NCI-H510A (cell line): Measurements from ENCODE around the gene EIF4A3.
"Not testable (repeated sequence)": the region's sequence is repeated elsewhere in the genome, so short reads cannot be mapped to it uniquely, and the experiment has no call there.

Experiments
- DNase-seq: peaks from one replicate; lab custom pipeline; 2025; lab: John Stamatoyannopoulos, UW

Gene EIF4A3

GRCh38 chr17:80099291-80100034 is 47.5 kb downstream of the EIF4A3 start:
- DNase-seq = no peak

- DNase-seq = no peak
Observed at GRCh38 chr17:80097844-80098691, 48.9 kb downstream of the EIF4A3 start.

- DNase-seq = no peak
Observed at GRCh38 chr17:80097127-80097621, 49.8 kb downstream of the EIF4A3 start.

- no peak for DNase-seq
Observed at GRCh38 chr17:80096561-80097021, 50.3 kb downstream of the EIF4A3 start.

- DNase-seq = no peak
Observed at GRCh38 chr17:80095844-80096475, 51.0 kb downstream of the EIF4A3 start.

- DNase-seq = no peak
Observed at GRCh38 chr17:80095038-80095843, 51.7 kb downstream of the EIF4A3 start.

- DNase-seq = no peak
Observed at GRCh38 chr17:80092959-80093358, 54.0 kb downstream of the EIF4A3 start.

GRCh38 chr17:80091376-80091775 is 55.6 kb downstream of the EIF4A3 start:
- no peak for DNase-seq

GRCh38 chr17:80090164-80090563 is 56.8 kb downstream of the EIF4A3 start:
- DNase-seq = not testable (repeated sequence)

- no peak for DNase-seq
Observed at GRCh38 chr17:80089762-80090161, 57.2 kb downstream of the EIF4A3 start.

- DNase-seq = no peak
Observed at GRCh38 chr17:80087346-80088265, 59.3 kb downstream of the EIF4A3 start.

GRCh38 chr17:80086616-80087015 is 60.3 kb downstream of the EIF4A3 start:
- no peak for DNase-seq

GRCh38 chr17:80086081-80086480 is 60.8 kb downstream of the EIF4A3 start:
- no peak for DNase-seq

- DNase-seq = no peak
Observed at GRCh38 chr17:80084773-80085172, 62.2 kb downstream of the EIF4A3 start.
